IMR-90 (cell line): ENCODE results near the gene PNLIP. TPM values are rescaled to one million over a fixed set of nuclear protein-coding genes. Genes with fewer than 3 reads are reported as not detected.

ENCODE experiments used
- ATAC-seq: fragments of 200-7000 bp; cut with Tn5 transposase; 2 replicates; pipeline ENCODE4 v1.9.1; 2020; ENCODE audit warnings: low read depth, mild to moderate bottlenecking, moderate library complexity
- BruUV-seq: library from RNA; stranded (reverse); fragments of 400-500 nt; replicated peaks from 2 replicates; lab custom pipeline; 2021; lab: Mats Ljungman, UMichigan
- CTCF ChIA-PET: fragments of 300-600 bp; formaldehyde crosslinking; extraction: SDS; loops from one replicate; lab custom pipeline; 2021; ENCODE audit warnings: antibody characterized with exemption; lab: Yijun Ruan, JAX
- POLR2A ChIA-PET: fragments of 300-600 bp; sonication (Branson Sonifier 250); formaldehyde crosslinking; loops from one replicate; lab custom pipeline; 2022; ENCODE audit warnings: antibody characterized with exemption; ENCODE audit not compliant: unreplicated experiment; lab: Charles Lee
- DNase-seq: peaks from one replicate; pipeline ENCODE4 v3.0.0; 2013
- H2AFZ ChIP-seq: replicated peaks from 2 replicates; pipeline ENCODE3; 2013; ENCODE audit warnings: low read length, mild to moderate bottlenecking; ENCODE audit not compliant: poor library complexity
- H2AK5ac ChIP-seq: 2 replicates; pipeline ENCODE4 v1.6.1; 2013; ENCODE audit warnings: low read depth, low read length, inconsistent platforms
- H2AK9ac ChIP-seq: replicated peaks from 2 replicates; pipeline ENCODE3; 2013; ENCODE audit warnings: mild to moderate bottlenecking, low read depth, low read length, moderate library complexity; ENCODE audit not compliant: poor library complexity
- H2BK120ac ChIP-seq: 2 replicates; pipeline ENCODE4 v1.6.1; 2013; ENCODE audit warnings: low read depth, low read length, inconsistent platforms
- H2BK15ac ChIP-seq: 3 replicates; pipeline ENCODE4 v1.6.1; 2013; ENCODE audit warnings: low read depth, low read length, inconsistent platforms
- H2BK20ac ChIP-seq: 2 replicates; pipeline ENCODE4 v1.6.1; 2013; ENCODE audit warnings: low read depth, mild to moderate bottlenecking, inconsistent platforms, low read length, moderate library complexity
- H2BK5ac ChIP-seq: 2 replicates; pipeline ENCODE4 v1.6.1; 2013; ENCODE audit warnings: mild to moderate bottlenecking, low read depth, low read length, inconsistent platforms; ENCODE audit not compliant: poor library complexity, severe bottlenecking
- H3K14ac ChIP-seq: replicated peaks from 2 replicates; pipeline ENCODE4 v1.6.1; 2013; ENCODE audit warnings: low read depth, low read length, inconsistent platforms
- H3K18ac ChIP-seq: 2 replicates; pipeline ENCODE4 v1.6.1; 2013; ENCODE audit warnings: low read depth, low read length, control low read depth
- H3K23ac ChIP-seq: 2 replicates; pipeline ENCODE4 v1.6.1; 2013; ENCODE audit warnings: low read depth, low read length, inconsistent platforms
- H3K27ac ChIP-seq: 2 replicates; pipeline ENCODE4 v1.5.1; 2013; ENCODE audit warnings: mild to moderate bottlenecking, control low read depth, low read length; ENCODE audit not compliant: insufficient read depth
- H3K27me3 ChIP-seq: 2 replicates; pipeline ENCODE4 v1.6.1; 2013; ENCODE audit warnings: low read length; ENCODE audit not compliant: control insufficient read depth, insufficient read depth
- H3K36me3 ChIP-seq: 2 replicates; pipeline ENCODE4 v1.6.1; 2013; ENCODE audit warnings: low read length, mixed read lengths; ENCODE audit not compliant: control insufficient read depth, insufficient read depth
- H3K4ac ChIP-seq: 2 replicates; pipeline ENCODE4 v1.6.1; 2013; ENCODE audit warnings: low read depth, low read length, inconsistent platforms
- H3K4me1 ChIP-seq: 2 replicates; pipeline ENCODE4 v1.6.1; 2013; ENCODE audit warnings: low read length, mixed read lengths; ENCODE audit not compliant: control insufficient read depth, insufficient read depth
- H3K4me2 ChIP-seq: 2 replicates; pipeline ENCODE4 v1.6.1; 2013; ENCODE audit warnings: low read depth, mild to moderate bottlenecking, control low read depth, low read length, moderate library complexity
- H3K4me3 ChIP-seq: 2 replicates; pipeline ENCODE4 v1.5.1; 2013; ENCODE audit warnings: low read depth, mild to moderate bottlenecking, control low read depth, low read length, moderate library complexity; ENCODE audit not compliant: insufficient read depth
- H3K56ac ChIP-seq: 2 replicates; pipeline ENCODE4 v1.6.1; 2013; ENCODE audit warnings: low read length, inconsistent platforms; ENCODE audit not compliant: insufficient read depth; ENCODE audit errors: extremely low read depth
- H3K79me1 ChIP-seq, 2 experiments: 2 replicates each; pipeline ENCODE4 v1.6.1; 2013; ENCODE audit warnings: low read length in 2 of 2, inconsistent platforms in 1 of 2, low read depth in 1 of 2
- H3K9ac ChIP-seq: 2 replicates; pipeline ENCODE4 v1.6.1; 2013; ENCODE audit warnings: low read depth, low read length, control low read depth
- H3K9me1 ChIP-seq: 2 replicates; pipeline ENCODE4 v1.6.1; 2013; ENCODE audit warnings: low read length, inconsistent platforms; ENCODE audit not compliant: insufficient read depth
- H3K9me3 ChIP-seq: 2 replicates; pipeline ENCODE4 v1.6.1; 2013; ENCODE audit warnings: low read length; ENCODE audit not compliant: control insufficient read depth, insufficient read depth
- H4K20me1 ChIP-seq: 2 replicates; pipeline ENCODE4 v1.6.1; 2013; ENCODE audit warnings: low read length, inconsistent platforms; ENCODE audit not compliant: insufficient read depth
- H4K5ac ChIP-seq: 2 replicates; pipeline ENCODE4 v1.6.1; 2013; ENCODE audit warnings: mild to moderate bottlenecking, low read depth, low read length, control low read depth
- H4K8ac ChIP-seq, 2 experiments: 2 replicates each; pipeline ENCODE4 v1.6.1; 2013; ENCODE audit warnings: low read depth in 2 of 2, low read length in 2 of 2, control low read depth in 1 of 2, inconsistent platforms in 1 of 2
- H4K91ac ChIP-seq: 2 replicates; pipeline ENCODE4 v1.6.1; 2013; ENCODE audit warnings: low read depth, low read length, inconsistent platforms; ENCODE audit not compliant: insufficient read depth
- BHLHE40 ChIP-seq: fragments of 150-350 bp; IDR thresholded peaks from 2 replicates; pipeline ENCODE4 v1.6.1; 2016; ENCODE audit warnings: mild to moderate bottlenecking, low read depth, low read length
- CEBPB ChIP-seq: IDR thresholded peaks from 2 replicates; pipeline ENCODE4 v1.6.1; 2012; ENCODE audit warnings: low read depth, low read length, improper control_type of control experiment
- CHD1 ChIP-seq: IDR thresholded peaks from 2 replicates; pipeline ENCODE4 v1.6.1; 2012; ENCODE audit warnings: low read depth, low read length, improper control_type of control experiment
- MAFK ChIP-seq: IDR thresholded peaks from 2 replicates; pipeline ENCODE4 v1.6.1; 2012; ENCODE audit warnings: low read depth, low read length, improper control_type of control experiment
- MXI1 ChIP-seq: IDR thresholded peaks from 2 replicates; pipeline ENCODE4 v1.6.1; 2012; ENCODE audit warnings: low read depth, mild to moderate bottlenecking, low read length, moderate library complexity, borderline replicate concordance
- NFE2L2 ChIP-seq: fragments of 150-350 bp; IDR thresholded peaks from 2 replicates; pipeline ENCODE4 v1.6.1; 2016; ENCODE audit warnings: low read depth, mild to moderate bottlenecking, low read length
- RCOR1 ChIP-seq: IDR thresholded peaks from 2 replicates; pipeline ENCODE4 v1.6.1; 2012; ENCODE audit warnings: mild to moderate bottlenecking, low read length, improper control_type of control experiment; ENCODE audit not compliant: insufficient replicate concordance
- RFX5 ChIP-seq: IDR thresholded peaks from 2 replicates; pipeline ENCODE4 v1.8.0; 2012; ENCODE audit warnings: low read depth, mild to moderate bottlenecking, low read length, moderate library complexity
- WGBS, 2 experiments: methylation state at CpG; one replicate each; pipeline versions ENCODE4 v1.1.5 to v1.1.7; 2013; ENCODE audit warnings: missing lambda C conversion rate in 2 of 2; ENCODE audit not compliant: insufficient read length in 1 of 2; ENCODE audit errors: extremely low coverage in 2 of 2; 5-methylcytosine and 5-hydroxymethylcytosine counted together
- dilution Hi-C: fragments of 300-500 bp; cut with HindIII; formaldehyde crosslinking; loops from one replicate; pipeline ENCODE4 v1.14.3; 2018; ENCODE audit warnings: low sequenced_read_pairs; ENCODE audit not compliant: unreplicated experiment
- in situ Hi-C: fragments of 300-500 bp; cut with MboI; formaldehyde crosslinking; loops from 3 replicates; pipeline ENCODE4 v1.14.3; 2019; ENCODE audit warnings: low sequenced_read_pairs, inconsistent platforms, mixed read lengths
- intact Hi-C: fragments of 100-400 bp; cut with micrococcal nuclease; formaldehyde crosslinking; loops from 2 replicates; pipeline ENCODE4 v1.10.0; 2022
- polyA plus RNA-seq, 3 experiments: library from polyadenylated mRNA; depleted of rRNA; stranded (reverse); fragments of >200 nt; gene quantifications; 2 replicates each; pipeline ENCODE4 v1.2.3, GENCODE V29; 2012; ENCODE audit warnings: low replicate concordance in 1 of 3
- total RNA-seq: library from RNA; depleted of rRNA; stranded (reverse); fragments of >200 nt; gene quantifications from 2 replicates; pipeline ENCODE4 v1.2.3, GENCODE V29; 2012
- TF ChIP-seq, protein P1 (sequence below): conservative IDR thresholded peaks from 2 replicates; pipeline ENCODE4 v1.5.1; 2012; ENCODE audit warnings: mild to moderate bottlenecking, low read depth, low read length, improper control_type of control experiment
- TF ChIP-seq, protein P2 (sequence below): fragments of 150-350 bp; IDR thresholded peaks from 2 replicates; pipeline ENCODE4 v1.6.1; 2016; ENCODE audit warnings: low read depth, mild to moderate bottlenecking, low read length, moderate library complexity, borderline replicate concordance
- TF ChIP-seq, protein P3 (sequence below): fragments of 150-350 bp; IDR thresholded peaks from 2 replicates; pipeline ENCODE4 v1.6.1; 2017; ENCODE audit warnings: mild to moderate bottlenecking, antibody characterized with exemption, low read length, low read depth

Gene PNLIP
- total and polyA plus RNA-seq, 2 of the 4 experiments (the other 2 are of a cell fraction) = not detected

DNA sequence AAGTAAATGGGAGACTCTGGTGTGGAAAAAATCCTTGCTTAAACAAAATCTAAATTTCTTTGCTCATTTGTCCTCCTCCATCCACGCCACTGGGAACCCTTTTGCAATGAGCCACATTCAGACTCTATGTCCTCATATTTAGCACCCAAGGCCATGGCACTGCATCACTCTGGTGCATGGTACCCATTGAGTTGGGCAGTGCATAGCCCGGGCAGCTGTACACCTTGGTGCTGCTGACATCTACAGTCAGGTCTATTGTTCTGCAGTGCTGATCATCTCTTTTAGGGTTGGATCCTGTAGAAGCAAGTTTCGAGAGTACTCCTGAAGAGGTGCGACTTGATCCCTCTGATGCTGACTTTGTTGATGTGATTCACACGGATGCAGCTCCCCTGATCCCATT lies 51.8 kb downstream of the PNLIP start:
- Histone ChIP-seq H4K91ac (no peak overlapping the region), H3K36me3 (no peaks in the 10 kb centered on the region), H3K23ac (no peak overlapping the region), H3K56ac (no peak overlapping the region), H2AFZ (no peak overlapping the region), H2BK120ac (no peak overlapping the region), H2AK9ac (no peak overlapping the region), H3K4ac (no peak overlapping the region), H3K4me3 (no peak overlapping the region), H2AK5ac (no peak overlapping the region), H2BK15ac (no peak overlapping the region), H4K8ac (no peak overlapping the region), H2BK5ac (no peak overlapping the region), H3K4me1 (no peaks in the 10 kb centered on the region), H2BK20ac (no peak overlapping the region), H3K27ac (no peak overlapping the region), H3K27me3 (no peaks in the 10 kb centered on the region; the same call in 1 of the 2 replicates), H3K9me1 (no peaks in the 10 kb centered on the region), H3K79me1 (no peaks in the 10 kb centered on the region), H3K9ac (no peak overlapping the region), H4K20me1 (no peaks in the 10 kb centered on the region), H3K9me3 (no peaks in the 10 kb centered on the region), H3K4me2 (no peak overlapping the region), H3K14ac (no peak overlapping the region), H3K18ac (no peak overlapping the region), H4K5ac (no peak overlapping the region)
- DNase-seq = no peak
- in situ Hi-C loops (no loop called here), intact Hi-C loops (no loop called here), dilution Hi-C loops (no loop called here)
- TF ChIP-seq RCOR1 = no peak
- no peak for TF ChIP-seq CEBPB
- TF ChIP-seq MAFK = no peak
- TF ChIP-seq, protein P1, sequence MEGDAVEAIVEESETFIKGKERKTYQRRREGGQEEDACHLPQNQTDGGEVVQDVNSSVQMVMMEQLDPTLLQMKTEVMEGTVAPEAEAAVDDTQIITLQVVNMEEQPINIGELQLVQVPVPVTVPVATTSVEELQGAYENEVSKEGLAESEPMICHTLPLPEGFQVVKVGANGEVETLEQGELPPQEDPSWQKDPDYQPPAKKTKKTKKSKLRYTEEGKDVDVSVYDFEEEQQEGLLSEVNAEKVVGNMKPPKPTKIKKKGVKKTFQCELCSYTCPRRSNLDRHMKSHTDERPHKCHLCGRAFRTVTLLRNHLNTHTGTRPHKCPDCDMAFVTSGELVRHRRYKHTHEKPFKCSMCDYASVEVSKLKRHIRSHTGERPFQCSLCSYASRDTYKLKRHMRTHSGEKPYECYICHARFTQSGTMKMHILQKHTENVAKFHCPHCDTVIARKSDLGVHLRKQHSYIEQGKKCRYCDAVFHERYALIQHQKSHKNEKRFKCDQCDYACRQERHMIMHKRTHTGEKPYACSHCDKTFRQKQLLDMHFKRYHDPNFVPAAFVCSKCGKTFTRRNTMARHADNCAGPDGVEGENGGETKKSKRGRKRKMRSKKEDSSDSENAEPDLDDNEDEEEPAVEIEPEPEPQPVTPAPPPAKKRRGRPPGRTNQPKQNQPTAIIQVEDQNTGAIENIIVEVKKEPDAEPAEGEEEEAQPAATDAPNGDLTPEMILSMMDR = no peak
- no peak for TF ChIP-seq NFE2L2
- no peak for TF ChIP-seq MXI1
- TF ChIP-seq, protein P2, sequence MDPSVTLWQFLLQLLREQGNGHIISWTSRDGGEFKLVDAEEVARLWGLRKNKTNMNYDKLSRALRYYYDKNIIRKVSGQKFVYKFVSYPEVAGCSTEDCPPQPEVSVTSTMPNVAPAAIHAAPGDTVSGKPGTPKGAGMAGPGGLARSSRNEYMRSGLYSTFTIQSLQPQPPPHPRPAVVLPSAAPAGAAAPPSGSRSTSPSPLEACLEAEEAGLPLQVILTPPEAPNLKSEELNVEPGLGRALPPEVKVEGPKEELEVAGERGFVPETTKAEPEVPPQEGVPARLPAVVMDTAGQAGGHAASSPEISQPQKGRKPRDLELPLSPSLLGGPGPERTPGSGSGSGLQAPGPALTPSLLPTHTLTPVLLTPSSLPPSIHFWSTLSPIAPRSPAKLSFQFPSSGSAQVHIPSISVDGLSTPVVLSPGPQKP = no peak
- TF ChIP-seq RFX5 = no peak
- TF ChIP-seq, protein P3, sequence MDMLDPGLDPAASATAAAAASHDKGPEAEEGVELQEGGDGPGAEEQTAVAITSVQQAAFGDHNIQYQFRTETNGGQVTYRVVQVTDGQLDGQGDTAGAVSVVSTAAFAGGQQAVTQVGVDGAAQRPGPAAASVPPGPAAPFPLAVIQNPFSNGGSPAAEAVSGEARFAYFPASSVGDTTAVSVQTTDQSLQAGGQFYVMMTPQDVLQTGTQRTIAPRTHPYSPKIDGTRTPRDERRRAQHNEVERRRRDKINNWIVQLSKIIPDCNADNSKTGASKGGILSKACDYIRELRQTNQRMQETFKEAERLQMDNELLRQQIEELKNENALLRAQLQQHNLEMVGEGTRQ = no peak
- TF ChIP-seq CHD1 = no peak
- TF ChIP-seq BHLHE40 = no peak
- WGBS, 2 experiments = 38% methylated on average over 4 of the region's 5 CpGs; no CpG with 5 or more reads in 1 of the 2 experiments
- no peak for ATAC-seq
- no TSS peak for BruUV-seq
- POLR2A ChIA-PET = no interaction called here
- CTCF ChIA-PET = interaction anchor here (0.7 kb wide), 1 partner anchor 72 kb away, joined by 3 read pairs; no protein-coding TSS in a partner anchor
